Ishikawa (cell line): ENCODE measurements around the gene CCL11.

Experiments
- RAD21 ChIP-seq: IDR thresholded peaks from 2 replicates; pipeline ENCODE4 v1.6.1; 2012; ENCODE audit warnings: low read depth
- TAF1 ChIP-seq: IDR thresholded peaks from 2 replicates; pipeline ENCODE4 v1.6.1; 2012; ENCODE audit warnings: low read depth, mild to moderate bottlenecking
- ZBTB7A ChIP-seq: IDR thresholded peaks from 2 replicates; pipeline ENCODE4 v1.6.1; 2012; ENCODE audit warnings: low read depth

DNA sequence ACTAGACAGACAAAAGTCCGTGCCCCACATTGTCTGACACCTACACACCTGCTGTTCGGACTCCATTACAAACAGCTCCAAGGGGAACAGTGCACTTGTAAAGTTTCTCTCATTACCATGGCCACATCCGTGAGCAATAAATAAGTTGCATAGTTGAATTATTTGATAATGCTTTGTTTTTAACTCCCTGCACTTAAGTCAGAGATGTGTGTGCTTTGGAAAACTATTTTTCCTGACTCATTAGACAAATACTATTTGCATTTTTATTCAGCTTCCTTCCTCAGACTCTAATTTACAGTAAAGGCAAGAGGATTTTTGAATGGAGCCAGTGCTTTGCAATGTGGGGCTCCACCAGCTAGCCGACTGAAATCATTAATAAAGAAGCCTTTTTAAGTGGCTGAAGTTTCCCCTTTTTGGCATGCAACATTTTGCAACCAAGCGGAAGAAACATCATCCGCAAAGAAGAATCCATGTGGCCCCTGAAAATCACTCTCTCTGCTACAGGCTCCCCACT is 37.0 kb upstream of the CCL11 start:
- TF ChIP-seq ZBTB7A (no peak), RAD21 (no peak), TAF1 (no peak)
